Transverse colon (tissue), 3 donors: ENCODE data around the gene MIDN.
A peak's percentile ranks its signal among the peaks of the same experiment; 100 is the strongest.

Experiments used
- CTCF ChIP-seq, 5 experiments: fragments of 200-600 bp in 3 of 5; fragments of 450-650 bp in 2 of 5; sonication (generic) in 3 of 5; IDR thresholded peaks; 1 replicate in 2 of 5; 2 replicates in 3 of 5; pipeline ENCODE4 v1.5.1; 2016 to 2017; ENCODE audit warnings: antibody characterized with exemption in 5 of 5, inconsistent platforms in 3 of 5, mild to moderate bottlenecking in 2 of 5, moderate library complexity in 1 of 5
- POLR2A ChIP-seq: fragments of 450-650 bp; IDR thresholded peaks from one replicate; pipeline ENCODE4 v1.6.1; 2016; ENCODE audit warnings: antibody characterized with exemption, mild to moderate bottlenecking, moderate library complexity

- TF ChIP-seq CTCF (IDR thresholded peaks at IDR 0.05) (no peak), POLR2A (peak; percentile 89)
These were observed 13.6 kb downstream of the MIDN start for GRCh38 chr19:1261798-1262622.
